CD4-positive, alpha-beta T cell treated with Interleukin-21 for 1 hour (primary cell): ENCODE data around the gene HIGD2A.
"Not testable (repeated sequence)": the region's sequence is repeated elsewhere in the genome, so short reads cannot be mapped to it uniquely, and the experiment has no call there.

Source experiments
- DNase-seq: peaks from one replicate; pipeline ENCODE4 v3.0.0-alpha.2; 2020

HIGD2A gene

GRCh38 chr5:176396330-176396729 lies 7.8 kb downstream of the HIGD2A start:
- DNase-seq, result no peak

- no peak for DNase-seq
Measured at GRCh38 chr5:176397736-176398420, 9.3 kb downstream of the HIGD2A start.

GRCh38 chr5:176400382-176401156 lies 12.0 kb downstream of the HIGD2A start:
- no peak for DNase-seq

GRCh38 chr5:176401281-176402205 lies 13.0 kb downstream of the HIGD2A start:
- no peak for DNase-seq

- no peak for DNase-seq
Measured at GRCh38 chr5:176405656-176406435, 17.3 kb downstream of the HIGD2A start.

- DNase-seq, result no peak
Measured at GRCh38 chr5:176406436-176407052, 18.0 kb downstream of the HIGD2A start.

GRCh38 chr5:176407456-176408251 lies 19.1 kb downstream of the HIGD2A start:
- DNase-seq, result no peak

- not testable (repeated sequence) for DNase-seq
Measured at GRCh38 chr5:176408252-176408573, 19.7 kb downstream of the HIGD2A start.

GRCh38 chr5:176408590-176408989 lies 20.0 kb downstream of the HIGD2A start:
- no peak for DNase-seq

GRCh38 chr5:176409765-176410164 lies 21.2 kb downstream of the HIGD2A start:
- DNase-seq, result no peak

- no peak for DNase-seq
Measured at GRCh38 chr5:176410486-176411180, 22.1 kb downstream of the HIGD2A start.

- DNase-seq, result no peak
Measured at GRCh38 chr5:176412517-176413254, 24.1 kb downstream of the HIGD2A start.

- DNase-seq, result no peak
Measured at GRCh38 chr5:176413255-176413565, 24.7 kb downstream of the HIGD2A start.

- DNase-seq, result no peak
Measured at GRCh38 chr5:176413709-176414191, 25.2 kb downstream of the HIGD2A start.

GRCh38 chr5:176414704-176415103 lies 26.2 kb downstream of the HIGD2A start:
- DNase-seq, result no peak

- DNase-seq, result peak; percentile 16
Measured at GRCh38 chr5:176415240-176415951, 26.8 kb downstream of the HIGD2A start.

- DNase-seq, result peak; percentile 93
Measured at GRCh38 chr5:176415952-176416924, 27.7 kb downstream of the HIGD2A start, which contains the start of gene CLTB. Gene CLTB (minus strand): TSS chr5:176416539. CDS start chr5:176416363, 176 bp downstream.

GRCh38 chr5:176416965-176417364 lies 28.4 kb downstream of the HIGD2A start:
- no peak for DNase-seq
